Suprapubic skin (tissue), 4 donors: ENCODE measurements around the gene RPRD1B.

ENCODE experiments used
- EP300 ChIP-seq: sonication (generic); formaldehyde crosslinking; IDR thresholded peaks from one replicate; pipeline ENCODE4 v1.6.1; 2017; ENCODE audit warnings: antibody characterized with exemption
- POLR2A ChIP-seq, 2 donors: fragments of 450-650 bp; IDR thresholded peaks; one replicate each; pipeline ENCODE4 v1.6.1; 2017; ENCODE audit warnings: antibody characterized with exemption in 2 of 2, mild to moderate bottlenecking in 2 of 2, moderate library complexity in 2 of 2
- POLR2AphosphoS5 ChIP-seq, 3 donors: sonication (generic); formaldehyde crosslinking; IDR thresholded peaks; one replicate each; pipeline ENCODE4 v1.6.1; 2017; ENCODE audit warnings: antibody characterized with exemption in 3 of 3
- TF ChIP-seq, protein P1 (sequence below), 2 donors: fragments of 200-600 bp in 1 of 2; fragments of 450-650 bp in 1 of 2; sonication (generic) in 1 of 2; IDR thresholded peaks; one replicate each; pipeline ENCODE4 v1.5.1; 2016 to 2019; ENCODE audit warnings: antibody characterized with exemption in 2 of 2, mild to moderate bottlenecking in 1 of 2, moderate library complexity in 1 of 2

DNA sequence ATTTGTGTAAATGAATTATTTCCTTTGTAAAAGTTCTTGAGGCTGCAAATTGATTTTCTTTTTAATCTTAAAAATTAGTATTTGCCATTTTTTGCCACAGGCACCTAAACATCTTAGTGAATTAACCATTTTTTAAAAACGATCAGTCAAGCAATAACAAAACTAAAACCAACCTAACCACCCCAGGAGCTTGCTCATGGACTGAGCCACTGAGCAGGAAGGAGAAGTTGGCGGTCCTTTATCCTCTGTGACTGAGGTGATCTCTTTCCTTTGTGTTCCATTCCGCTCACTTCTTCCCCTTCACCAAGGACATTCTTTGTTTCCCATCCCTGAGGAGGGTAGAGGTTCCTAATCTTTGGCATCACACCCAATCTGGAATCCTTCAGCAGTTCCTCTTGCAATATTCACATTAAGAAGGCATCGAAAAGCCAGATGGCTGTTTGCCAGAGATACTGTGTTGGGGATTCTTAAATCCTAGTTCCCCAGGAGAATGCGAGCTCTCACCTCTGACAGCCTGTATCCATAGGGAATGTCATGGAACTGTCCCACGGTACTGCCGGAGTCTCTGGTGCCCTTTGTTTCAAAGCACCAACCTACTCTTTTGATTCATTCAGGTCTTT is 30.5 kb downstream of the RPRD1B start:
- TF ChIP-seq, protein P1, sequence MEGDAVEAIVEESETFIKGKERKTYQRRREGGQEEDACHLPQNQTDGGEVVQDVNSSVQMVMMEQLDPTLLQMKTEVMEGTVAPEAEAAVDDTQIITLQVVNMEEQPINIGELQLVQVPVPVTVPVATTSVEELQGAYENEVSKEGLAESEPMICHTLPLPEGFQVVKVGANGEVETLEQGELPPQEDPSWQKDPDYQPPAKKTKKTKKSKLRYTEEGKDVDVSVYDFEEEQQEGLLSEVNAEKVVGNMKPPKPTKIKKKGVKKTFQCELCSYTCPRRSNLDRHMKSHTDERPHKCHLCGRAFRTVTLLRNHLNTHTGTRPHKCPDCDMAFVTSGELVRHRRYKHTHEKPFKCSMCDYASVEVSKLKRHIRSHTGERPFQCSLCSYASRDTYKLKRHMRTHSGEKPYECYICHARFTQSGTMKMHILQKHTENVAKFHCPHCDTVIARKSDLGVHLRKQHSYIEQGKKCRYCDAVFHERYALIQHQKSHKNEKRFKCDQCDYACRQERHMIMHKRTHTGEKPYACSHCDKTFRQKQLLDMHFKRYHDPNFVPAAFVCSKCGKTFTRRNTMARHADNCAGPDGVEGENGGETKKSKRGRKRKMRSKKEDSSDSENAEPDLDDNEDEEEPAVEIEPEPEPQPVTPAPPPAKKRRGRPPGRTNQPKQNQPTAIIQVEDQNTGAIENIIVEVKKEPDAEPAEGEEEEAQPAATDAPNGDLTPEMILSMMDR (IDR thresholded peaks at IDR 0.05), result no peak
- no peak for TF ChIP-seq POLR2AphosphoS5 (IDR thresholded peaks at IDR 0.05)
- TF ChIP-seq POLR2A (IDR thresholded peaks at IDR 0.05), result no peak
- TF ChIP-seq EP300, result no peak
